Memory B cell (primary cell): ENCODE results near the gene GP9.

Source experiments
- ATAC-seq: fragments of 150-1000 bp; cut with Tn5 transposase; 2 replicates; pipeline ENCODE4 v1.10.0; 2021; ENCODE audit warnings: low read depth, mild to moderate bottlenecking, moderate library complexity
- DNase-seq, 2 donors: peaks; one replicate each; pipeline ENCODE4 v3.0.0; 2022; ENCODE audit warnings: low spot score in 2 of 2
- H3K27ac Mint-ChIP-seq: one replicate; pipeline ENCODE4 v1.8.0; 2022; ENCODE audit warnings: mild to moderate bottlenecking, moderate library complexity, mixed read lengths
- H3K27me3 Mint-ChIP-seq: one replicate; pipeline ENCODE4 v1.8.0; 2022; ENCODE audit warnings: mixed read lengths
- H3K36me3 Mint-ChIP-seq: one replicate; pipeline ENCODE4 v1.8.0; 2022; ENCODE audit warnings: mild to moderate bottlenecking, mixed read lengths
- H3K4me1 Mint-ChIP-seq: one replicate; pipeline ENCODE4 v1.8.0; 2022; ENCODE audit warnings: mixed read lengths
- H3K4me3 Mint-ChIP-seq: one replicate; pipeline ENCODE4 v1.8.0; 2022; ENCODE audit warnings: mild to moderate bottlenecking, moderate library complexity, mixed read lengths
- H3K9me3 Mint-ChIP-seq: one replicate; pipeline ENCODE4 v1.8.0; 2022; ENCODE audit warnings: mixed read lengths

Gene GP9

DNA sequence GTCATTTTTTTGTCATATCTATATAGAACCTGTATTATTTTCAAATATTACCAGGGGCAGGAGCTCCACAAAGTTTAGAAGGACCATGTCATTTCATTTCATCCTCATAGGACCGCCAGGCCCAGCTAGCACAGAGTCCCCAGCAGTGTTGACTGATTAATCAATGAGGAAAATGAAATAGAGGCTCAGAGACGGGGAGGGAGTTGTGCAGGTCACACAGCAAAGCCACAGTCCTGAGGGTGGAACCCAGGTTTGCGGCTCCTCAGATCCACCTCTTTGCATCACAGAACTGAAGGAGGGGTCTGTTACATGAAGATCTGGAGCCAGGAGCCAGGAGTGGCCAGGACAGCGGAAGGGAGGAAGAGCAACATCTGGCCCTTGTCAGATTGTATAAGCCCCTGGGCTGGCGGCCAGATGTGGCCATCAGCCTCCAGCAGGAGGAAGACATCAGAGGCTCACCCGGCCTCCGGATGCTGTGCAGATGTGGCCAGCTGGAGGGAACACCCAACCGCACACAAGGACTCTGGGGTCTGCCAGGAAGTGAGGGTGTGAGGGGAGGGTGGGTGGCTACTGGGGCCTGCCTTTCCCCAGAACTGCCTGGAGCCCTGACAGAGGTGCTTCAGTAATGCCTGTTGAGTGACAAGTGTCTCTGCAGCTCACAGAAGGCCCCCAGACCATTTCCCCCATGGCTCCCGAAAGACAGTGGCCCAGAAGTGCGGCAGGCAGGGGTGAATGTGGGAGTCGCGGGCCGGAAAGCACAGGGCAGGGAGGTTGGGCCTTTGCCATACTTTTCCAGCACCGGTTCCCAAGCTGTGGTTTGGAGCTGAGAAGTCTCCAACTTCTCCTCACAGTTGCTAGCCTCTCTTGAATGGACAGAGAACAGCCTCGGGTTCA is 38.2 kb upstream of the GP9 start:
- ATAC-seq (no peak), DNase-seq (no peak)
- Mint-ChIP-seq H3K4me3 (no peak overlapping the region), H3K27ac (peak overlapping the region; percentile 62), H3K4me1 (peaks cover 21% of the 10 kb centered on the region), H3K36me3 (no peaks in the 10 kb centered on the region), H3K27me3 (no peaks in the 10 kb centered on the region), H3K9me3 (no peaks in the 10 kb centered on the region)

DNA sequence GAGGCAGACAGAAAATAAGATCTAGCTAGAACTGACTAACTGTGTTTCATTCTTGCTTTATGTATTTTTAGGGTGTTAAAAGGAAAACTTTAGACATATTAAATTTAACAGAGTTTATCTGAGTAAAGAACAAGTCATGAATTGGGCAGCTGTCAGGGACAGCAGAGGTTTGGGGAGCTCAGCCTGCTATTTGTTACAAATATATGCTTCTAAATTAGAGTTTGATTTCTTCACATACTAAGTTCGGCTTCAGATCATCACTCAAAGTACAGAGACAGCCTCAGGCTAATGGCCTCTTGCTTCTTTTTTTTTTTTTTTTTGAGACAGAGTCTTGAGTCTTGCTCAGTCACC is 37.6 kb upstream of the GP9 start:
- H3K9me3 Mint-ChIP-seq = no peaks in the 10 kb centered on the region
- no peak overlapping the region for H3K4me3 Mint-ChIP-seq
- no peak for DNase-seq
- H3K27ac Mint-ChIP-seq = no peak overlapping the region
- H3K27me3 Mint-ChIP-seq = no peaks in the 10 kb centered on the region
- no peak for ATAC-seq
- no peaks in the 10 kb centered on the region for H3K36me3 Mint-ChIP-seq
- H3K4me1 Mint-ChIP-seq = peaks cover 15% of the 10 kb centered on the region

DNA sequence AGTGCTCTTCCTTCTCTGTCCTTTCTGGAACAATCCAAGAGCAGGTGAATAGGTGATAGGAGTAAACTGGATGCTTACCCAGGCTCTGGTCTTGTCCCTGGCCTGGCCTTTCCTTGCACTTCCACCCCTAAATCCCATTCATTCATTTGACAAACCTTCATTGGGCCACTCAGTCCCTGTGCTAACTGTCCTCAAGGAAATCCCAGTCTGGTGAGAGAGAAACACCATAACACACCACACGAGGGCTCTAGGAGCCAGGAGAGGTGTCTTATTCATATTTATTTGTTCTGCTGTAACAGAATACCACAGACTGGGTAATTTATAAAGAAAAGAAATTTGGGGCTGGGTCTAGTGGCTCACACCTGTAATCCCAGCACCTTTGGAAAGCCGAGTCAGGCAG is 36.7 kb upstream of the GP9 start:
- H3K27ac Mint-ChIP-seq = no peak overlapping the region
- ATAC-seq = no peak
- H3K4me1 Mint-ChIP-seq = peaks cover 9% of the 10 kb centered on the region
- no peak for DNase-seq
- H3K36me3 Mint-ChIP-seq = no peaks in the 10 kb centered on the region
- H3K27me3 Mint-ChIP-seq = no peaks in the 10 kb centered on the region
- H3K9me3 Mint-ChIP-seq = no peaks in the 10 kb centered on the region
- H3K4me3 Mint-ChIP-seq = no peak overlapping the region

DNA sequence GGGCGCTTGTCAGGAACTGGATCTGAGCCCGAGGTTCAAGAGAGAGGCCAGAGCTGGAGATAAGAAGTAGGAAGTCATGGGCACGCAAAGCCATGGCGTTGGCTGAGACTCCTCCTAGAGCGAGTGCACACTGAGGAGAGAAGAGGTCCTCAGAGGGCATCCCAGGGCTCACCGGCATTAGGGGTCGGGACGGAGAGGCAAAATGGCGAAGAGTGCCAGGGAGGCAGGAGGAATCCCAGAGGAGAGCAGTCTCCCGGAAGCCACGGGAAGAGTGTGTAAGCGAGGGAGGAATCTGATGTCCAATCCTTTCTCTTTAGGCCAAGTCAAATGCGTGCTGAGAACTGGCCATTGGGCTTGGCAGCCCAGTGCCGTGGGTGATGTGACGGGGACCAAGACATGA is 35.5 kb upstream of the GP9 start:
- Mint-ChIP-seq H3K27ac (peak overlapping the region; percentile 97), H3K4me3 (no peak overlapping the region), H3K4me1 (peaks cover 7% of the 10 kb centered on the region), H3K9me3 (no peaks in the 10 kb centered on the region), H3K36me3 (no peaks in the 10 kb centered on the region), H3K27me3 (no peaks in the 10 kb centered on the region)
- no peak for ATAC-seq
- no peak for DNase-seq

DNA sequence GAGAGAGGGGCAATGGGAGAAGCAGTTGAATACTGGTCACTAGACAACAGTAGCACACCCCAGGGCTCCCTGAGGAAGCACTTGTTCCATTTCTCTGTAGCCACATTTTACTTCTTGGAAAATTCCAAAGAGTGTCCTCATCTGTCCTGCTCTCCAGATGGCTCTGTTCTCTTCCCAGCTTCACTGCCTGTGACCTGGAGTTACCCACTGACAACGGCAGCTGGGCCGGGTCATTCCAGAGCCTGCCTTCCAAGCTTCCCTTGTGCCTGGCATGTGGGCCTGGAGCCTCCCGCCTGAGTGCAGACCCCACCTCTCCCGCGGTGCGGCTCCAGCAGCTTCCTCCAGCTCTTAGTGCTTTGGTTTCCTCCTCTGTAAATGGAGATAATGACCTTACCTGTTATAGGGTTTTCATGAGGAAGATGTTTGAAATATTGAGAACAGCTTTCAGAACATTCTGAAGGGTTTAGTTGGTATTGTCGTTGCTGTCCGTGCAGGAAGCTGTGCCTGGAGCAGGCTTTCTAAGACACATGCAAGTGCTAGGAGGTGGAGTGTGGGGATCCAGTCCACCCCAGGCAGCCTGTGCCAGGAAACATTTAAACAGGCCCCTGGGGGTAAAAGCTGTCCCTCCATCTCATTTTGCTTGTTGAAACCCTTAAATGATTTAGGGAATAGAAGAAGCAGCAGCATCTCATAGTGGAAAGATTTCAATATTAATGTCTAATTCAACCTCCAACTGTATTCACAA is 34.7 kb upstream of the GP9 start:
- H3K27ac Mint-ChIP-seq = peak overlapping the region; percentile 97

DNA sequence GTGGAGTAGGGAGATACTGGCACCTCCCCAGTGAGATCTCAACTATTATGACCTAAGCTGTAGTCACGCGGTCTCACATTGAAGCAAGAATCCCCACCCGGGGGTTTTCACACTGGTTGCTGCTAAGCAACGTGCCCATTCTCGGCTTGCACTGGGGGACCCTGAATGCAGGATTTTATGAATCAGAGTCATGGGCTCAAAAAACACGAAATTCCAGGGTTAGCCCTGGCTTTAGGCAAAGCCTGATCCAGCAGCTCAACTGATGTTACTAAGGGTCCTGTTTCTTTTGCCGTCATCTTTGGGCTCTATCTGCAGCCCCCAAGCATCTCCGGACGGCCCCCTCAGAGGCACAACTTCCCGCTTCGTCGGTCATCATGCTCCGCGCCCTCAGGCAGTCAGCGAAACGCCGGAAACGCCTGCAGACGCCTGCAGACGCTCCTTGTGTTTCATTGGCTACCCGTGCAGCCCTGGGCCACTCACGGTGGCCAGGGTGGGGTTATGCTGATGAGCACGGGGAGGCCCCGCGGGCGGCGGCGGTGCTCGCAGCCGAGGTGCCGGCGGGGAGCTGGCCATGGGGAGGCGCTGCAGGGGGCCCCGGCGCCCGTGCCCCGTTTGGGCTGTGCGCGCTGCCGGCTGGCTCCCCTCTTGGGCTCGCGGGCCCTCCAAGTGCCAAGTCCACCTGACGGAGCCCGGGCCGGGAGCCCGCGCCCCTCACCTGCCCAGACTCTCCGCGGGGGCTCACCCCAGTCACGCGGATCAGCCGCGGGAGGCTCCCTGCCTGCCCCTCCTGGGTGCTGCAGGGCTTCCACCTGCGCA is 33.6 kb upstream of the GP9 start:
- ATAC-seq = peak; percentile 92
- Mint-ChIP-seq H3K9me3 (no peaks in the 10 kb centered on the region), H3K4me1 (peaks cover 7% of the 10 kb centered on the region), H3K27ac (peak overlapping the region; percentile 97), H3K27me3 (no peaks in the 10 kb centered on the region), H3K36me3 (no peaks in the 10 kb centered on the region), H3K4me3 (peak overlapping the region; percentile 77)
- DNase-seq = peak; percentile 89 to 90

More for the DNA sequence above, 34.7 kb upstream of the GP9 start:
- DNase-seq (no peak), ATAC-seq (no peak)
- Mint-ChIP-seq H3K36me3 (no peaks in the 10 kb centered on the region), H3K4me3 (peak overlapping the region; percentile 77), H3K9me3 (no peaks in the 10 kb centered on the region), H3K27me3 (no peaks in the 10 kb centered on the region), H3K4me1 (peaks cover 7% of the 10 kb centered on the region)

DNA sequence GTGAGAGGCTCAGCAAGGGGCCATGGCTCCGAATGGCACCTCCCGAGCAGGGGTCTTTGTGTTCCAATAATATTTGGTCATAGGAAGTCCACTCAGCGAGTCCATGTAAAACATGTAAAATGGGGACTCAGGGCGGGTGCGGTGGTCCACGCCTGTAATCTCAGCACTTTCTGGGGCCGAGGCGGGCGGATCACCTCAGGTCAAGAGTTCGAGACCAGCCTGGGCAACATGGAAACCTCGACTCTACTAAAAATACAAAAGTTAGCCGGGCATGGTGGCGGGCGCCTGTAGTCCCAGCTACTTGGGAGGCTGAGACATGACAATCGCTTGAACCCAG is 33.1 kb upstream of the GP9 start:
- peak overlapping the region; percentile 24 for H3K4me3 Mint-ChIP-seq
- H3K36me3 Mint-ChIP-seq = no peaks in the 10 kb centered on the region
- ATAC-seq (no peak), DNase-seq (no peak)
- no peaks in the 10 kb centered on the region for H3K27me3 Mint-ChIP-seq
- peaks cover 7% of the 10 kb centered on the region for H3K4me1 Mint-ChIP-seq
- H3K27ac Mint-ChIP-seq = no peak overlapping the region
- no peaks in the 10 kb centered on the region for H3K9me3 Mint-ChIP-seq

DNA sequence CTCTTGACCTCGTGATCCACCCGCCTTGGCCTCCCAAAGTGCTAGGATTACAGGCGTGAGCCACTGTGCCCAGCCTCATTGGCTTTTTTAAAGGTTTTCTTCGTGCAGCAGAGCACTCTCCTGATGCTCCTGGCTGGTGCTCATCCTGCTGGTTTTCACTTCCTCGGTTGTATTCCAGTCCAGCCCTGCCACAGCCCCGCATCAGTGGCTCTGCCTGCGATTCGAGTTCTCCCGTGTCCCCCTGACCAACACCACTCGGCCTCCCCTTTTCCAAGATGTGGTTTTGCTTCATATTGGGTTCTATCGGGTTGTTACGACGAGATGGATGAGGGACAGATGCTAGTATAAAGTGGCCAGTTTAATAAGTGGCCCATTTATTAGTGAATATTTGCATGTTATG is 31.7 kb upstream of the GP9 start:
- Mint-ChIP-seq H3K27me3 (no peaks in the 10 kb centered on the region), H3K4me3 (peak overlapping the region; percentile 64)

DNA sequence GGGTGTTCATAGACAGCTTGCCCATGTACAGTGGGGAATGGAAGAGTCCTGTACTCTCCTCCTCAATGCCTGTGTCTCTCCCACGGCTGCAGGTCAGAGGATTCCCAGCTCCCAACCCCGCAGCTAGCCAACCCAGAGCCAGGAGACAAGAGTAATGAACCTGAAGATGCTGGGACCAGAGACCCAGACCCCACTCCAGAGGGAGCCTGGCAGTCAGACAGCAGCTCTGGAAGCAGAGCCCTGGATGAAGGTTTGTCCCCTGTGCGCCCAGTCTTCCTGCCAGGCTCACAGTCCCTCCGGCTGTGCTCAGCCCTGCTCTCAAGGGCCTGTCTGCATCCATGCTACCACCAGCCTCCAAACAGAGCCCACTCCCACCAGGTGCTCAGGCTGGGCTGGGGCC is 30.0 kb upstream of the GP9 start:
- peaks cover 4% of the 10 kb centered on the region for H3K4me1 Mint-ChIP-seq
- no peak overlapping the region for H3K27ac Mint-ChIP-seq
- H3K4me3 Mint-ChIP-seq = no peak overlapping the region
- no peaks in the 10 kb centered on the region for H3K27me3 Mint-ChIP-seq
- H3K9me3 Mint-ChIP-seq = no peaks in the 10 kb centered on the region
- ATAC-seq = no peak
- DNase-seq = no peak
- no peaks in the 10 kb centered on the region for H3K36me3 Mint-ChIP-seq

More for the DNA sequence above, 31.7 kb upstream of the GP9 start:
- Mint-ChIP-seq H3K36me3 (no peaks in the 10 kb centered on the region), H3K9me3 (no peaks in the 10 kb centered on the region), H3K4me1 (peaks cover 7% of the 10 kb centered on the region), H3K27ac (no peak overlapping the region)
- no peak for DNase-seq
- ATAC-seq = no peak

DNA sequence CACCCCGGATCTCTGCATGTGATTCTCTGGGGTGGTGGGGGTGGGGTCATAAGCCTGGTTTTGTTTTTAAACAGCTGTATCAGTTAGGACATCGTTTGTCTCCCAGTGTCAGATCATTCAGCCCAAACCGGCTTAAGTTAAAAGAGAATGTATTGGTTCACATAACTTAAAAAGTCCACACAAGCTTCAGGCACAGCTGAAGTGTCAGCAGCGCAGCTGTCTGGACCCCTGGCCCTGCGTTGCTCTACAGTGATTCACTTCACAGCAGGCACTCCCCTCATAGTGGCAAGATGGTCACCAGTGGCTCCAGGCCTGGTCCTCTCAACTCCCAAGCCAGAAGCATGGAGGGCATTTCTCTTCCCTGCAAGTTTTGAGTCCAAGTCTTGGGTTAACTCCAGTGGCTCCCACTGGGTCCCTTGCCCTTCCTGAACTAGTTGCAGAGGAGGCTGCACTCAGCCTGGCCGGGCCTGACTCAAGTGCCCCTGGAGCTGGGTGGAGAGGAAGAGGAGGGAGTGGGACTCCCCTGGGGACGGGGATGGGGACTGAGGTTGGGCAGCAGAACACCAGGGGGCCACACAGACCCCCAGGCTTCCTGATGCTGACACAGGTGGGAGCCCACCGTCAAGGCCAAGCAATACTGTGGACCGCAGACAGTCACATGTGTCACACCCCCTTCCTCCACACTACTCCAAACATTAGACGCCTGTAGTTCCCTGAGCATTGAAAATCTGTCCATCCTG is 28.9 kb upstream of the GP9 start:
- no peaks in the 10 kb centered on the region for H3K9me3 Mint-ChIP-seq
- ATAC-seq (no peak), DNase-seq (no peak)
- H3K36me3 Mint-ChIP-seq = no peaks in the 10 kb centered on the region
- H3K4me1 Mint-ChIP-seq = peaks cover under 1% of the 10 kb centered on the region
- no peak overlapping the region for H3K4me3 Mint-ChIP-seq
- H3K27me3 Mint-ChIP-seq = peaks cover under 1% of the 10 kb centered on the region
- H3K27ac Mint-ChIP-seq = no peak overlapping the region

DNA sequence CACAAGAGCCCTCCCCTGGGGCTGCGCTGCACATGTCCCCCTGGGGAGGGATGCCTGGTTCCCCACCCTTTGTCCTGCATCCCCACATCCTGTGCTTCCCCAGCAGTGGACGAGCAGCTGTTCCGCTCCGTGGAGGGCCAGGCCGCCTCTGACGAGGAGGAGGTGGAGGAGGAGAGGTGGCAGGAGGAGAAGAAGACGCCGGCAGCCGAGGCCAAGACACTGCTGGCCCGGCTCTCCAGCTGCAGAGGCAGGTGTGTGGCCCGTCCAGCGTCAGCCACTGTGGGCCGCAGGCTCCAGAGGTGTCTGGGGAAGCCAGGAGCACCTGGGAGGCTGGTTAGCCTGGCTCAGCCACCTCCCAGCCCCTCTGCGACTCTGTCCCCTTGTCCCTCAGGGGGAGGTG is 27.9 kb upstream of the GP9 start:
- no peak overlapping the region for H3K27ac Mint-ChIP-seq
- DNase-seq = no peak
- H3K4me1 Mint-ChIP-seq = no peaks in the 10 kb centered on the region
- H3K4me3 Mint-ChIP-seq = no peak overlapping the region
- no peak for ATAC-seq
- no peaks in the 10 kb centered on the region for H3K36me3 Mint-ChIP-seq
- peaks cover 3% of the 10 kb centered on the region for H3K27me3 Mint-ChIP-seq
- H3K9me3 Mint-ChIP-seq = no peaks in the 10 kb centered on the region

DNA sequence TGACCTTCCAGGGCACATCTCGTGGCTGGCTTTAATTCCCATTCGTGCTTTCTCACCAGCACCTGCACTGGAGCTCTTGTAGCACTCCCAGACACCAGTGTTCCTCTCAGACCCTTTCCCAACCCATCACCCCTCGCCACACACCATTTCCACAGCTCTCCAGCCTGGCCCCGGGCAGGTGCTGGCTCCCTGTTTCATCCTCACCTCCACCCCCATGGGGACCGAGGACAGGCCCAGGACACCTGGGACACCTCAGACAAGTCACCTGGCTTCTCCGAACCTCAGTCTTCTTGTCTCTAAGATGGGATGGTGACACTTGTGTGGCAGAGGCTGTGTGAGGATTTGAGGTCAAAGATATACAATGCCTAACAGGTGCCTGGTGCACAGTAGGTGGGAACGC is 27.4 kb upstream of the GP9 start:
- Mint-ChIP-seq H3K4me3 (no peak overlapping the region), H3K27ac (no peak overlapping the region), H3K36me3 (no peaks in the 10 kb centered on the region), H3K27me3 (peaks cover 3% of the 10 kb centered on the region), H3K9me3 (no peaks in the 10 kb centered on the region), H3K4me1 (no peaks in the 10 kb centered on the region)
- DNase-seq (no peak), ATAC-seq (no peak)

DNA sequence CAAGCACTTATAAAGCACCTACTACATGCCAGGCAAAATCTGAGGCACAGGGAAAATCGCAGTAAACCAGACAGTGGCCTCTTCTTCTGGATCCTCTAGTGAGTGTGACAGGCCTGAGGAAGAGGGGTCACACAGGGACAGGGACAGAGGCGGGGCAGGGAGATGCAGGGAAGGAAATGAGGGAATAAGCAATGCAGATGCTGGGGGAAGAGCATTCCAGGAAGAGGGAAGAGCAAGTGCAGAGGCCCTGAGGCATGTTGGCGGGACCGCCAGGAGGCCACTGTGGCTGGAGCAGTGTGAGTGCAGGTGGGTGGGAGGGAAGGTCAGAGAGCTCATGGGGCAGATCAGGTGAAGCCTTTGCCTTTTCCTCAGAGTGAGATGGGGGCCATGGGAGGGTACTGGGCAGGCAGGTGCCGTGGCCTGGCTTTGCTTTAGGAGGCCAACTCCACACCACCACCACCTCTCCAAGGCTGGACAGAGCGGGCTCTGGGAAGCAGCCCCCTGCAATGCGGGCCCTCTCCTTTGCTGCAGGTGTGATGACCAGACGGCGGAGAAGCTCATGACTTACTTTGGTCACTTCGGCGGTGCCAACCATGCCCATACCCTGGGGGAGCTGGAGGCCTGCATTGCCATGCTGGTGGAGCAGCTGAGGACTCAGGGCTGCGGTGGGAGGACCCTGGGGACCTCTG is 26.8 kb upstream of the GP9 start:
- Mint-ChIP-seq H3K27ac (no peak overlapping the region), H3K27me3 (peaks cover 3% of the 10 kb centered on the region), H3K4me1 (no peaks in the 10 kb centered on the region), H3K4me3 (no peak overlapping the region), H3K9me3 (no peaks in the 10 kb centered on the region), H3K36me3 (no peaks in the 10 kb centered on the region)
- no peak for ATAC-seq
- no peak for DNase-seq
